Body of pancreas (tissue), 4 donors: ENCODE measurements around the gene SEPTIN5.

Source experiments
- POLR2A ChIP-seq, 3 donors: fragments of 450-650 bp; IDR thresholded peaks; one replicate each; pipeline ENCODE4 v1.6.1; 2016; ENCODE audit warnings: antibody characterized with exemption in 3 of 3, mild to moderate bottlenecking in 2 of 3
- TF ChIP-seq, protein P1 (sequence below), 7 experiments: fragments of 450-650 bp in 4 of 7; fragments of 200-600 bp in 3 of 7; sonication (generic) in 3 of 7; IDR thresholded peaks; one replicate each; pipeline ENCODE4 v1.5.1; 2016 to 2019; ENCODE audit warnings: antibody characterized with exemption in 7 of 7

DNA sequence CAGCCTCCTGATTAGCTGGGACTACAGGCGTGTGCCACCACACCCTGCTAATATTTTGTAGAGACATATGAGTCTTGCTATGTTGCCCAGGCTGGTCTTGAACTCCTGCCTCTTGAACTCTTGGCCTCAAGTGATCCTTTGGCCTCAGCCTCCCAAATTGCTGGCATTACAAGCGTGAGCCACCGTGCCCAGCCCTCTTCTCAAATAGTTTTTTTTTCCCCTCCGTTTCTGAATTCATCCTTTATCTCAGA lies 58.0 kb downstream of the SEPTIN5 start:
- TF ChIP-seq, protein P1, sequence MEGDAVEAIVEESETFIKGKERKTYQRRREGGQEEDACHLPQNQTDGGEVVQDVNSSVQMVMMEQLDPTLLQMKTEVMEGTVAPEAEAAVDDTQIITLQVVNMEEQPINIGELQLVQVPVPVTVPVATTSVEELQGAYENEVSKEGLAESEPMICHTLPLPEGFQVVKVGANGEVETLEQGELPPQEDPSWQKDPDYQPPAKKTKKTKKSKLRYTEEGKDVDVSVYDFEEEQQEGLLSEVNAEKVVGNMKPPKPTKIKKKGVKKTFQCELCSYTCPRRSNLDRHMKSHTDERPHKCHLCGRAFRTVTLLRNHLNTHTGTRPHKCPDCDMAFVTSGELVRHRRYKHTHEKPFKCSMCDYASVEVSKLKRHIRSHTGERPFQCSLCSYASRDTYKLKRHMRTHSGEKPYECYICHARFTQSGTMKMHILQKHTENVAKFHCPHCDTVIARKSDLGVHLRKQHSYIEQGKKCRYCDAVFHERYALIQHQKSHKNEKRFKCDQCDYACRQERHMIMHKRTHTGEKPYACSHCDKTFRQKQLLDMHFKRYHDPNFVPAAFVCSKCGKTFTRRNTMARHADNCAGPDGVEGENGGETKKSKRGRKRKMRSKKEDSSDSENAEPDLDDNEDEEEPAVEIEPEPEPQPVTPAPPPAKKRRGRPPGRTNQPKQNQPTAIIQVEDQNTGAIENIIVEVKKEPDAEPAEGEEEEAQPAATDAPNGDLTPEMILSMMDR (IDR thresholded peaks at IDR 0.05): no peak
- TF ChIP-seq POLR2A (IDR thresholded peaks at IDR 0.05): no peak
